Right lobe of liver (tissue), 6 donors: ENCODE data around the gene DYSF. TPM values are rescaled to one million over a fixed set of nuclear protein-coding genes. Genes with fewer than 3 reads are reported as not detected.

ENCODE experiments used
- ATAC-seq, 4 donors: fragments of 200-7000 bp; cut with Tn5 transposase; one replicate each; pipeline ENCODE4 v1.9.1; 2020; ENCODE audit warnings: mild to moderate bottlenecking in 4 of 4, moderate library complexity in 4 of 4
- DNase-seq, 3 donors: peaks; one replicate each; pipeline ENCODE4 v3.0.0-alpha.2; 2020
- H3K27ac ChIP-seq, 3 donors: fragments of 200-600 bp; one replicate each; pipeline ENCODE4 v1.8.0; 2022
- H3K27me3 ChIP-seq, 2 donors: fragments of 200-600 bp; one replicate each; pipeline ENCODE4 v1.8.0; 2022
- H3K36me3 ChIP-seq, 4 donors: fragments of 200-600 bp; sonication (generic) in 1 of 4; one replicate each; pipeline versions ENCODE4 v1.5.1 to v1.8.0; 2017 to 2022; ENCODE audit warnings: control low read depth in 1 of 4
- H3K4me1 ChIP-seq, 4 donors: fragments of 200-600 bp; sonication (generic) in 1 of 4; one replicate each; pipeline versions ENCODE4 v1.5.1 to v1.8.0; 2017 to 2022; ENCODE audit warnings: control low read depth in 1 of 4
- H3K4me3 ChIP-seq, 3 donors: fragments of 200-600 bp; one replicate each; pipeline ENCODE4 v1.8.0; 2022
- H3K9me3 ChIP-seq, 4 donors: fragments of 200-600 bp; sonication (generic) in 1 of 4; one replicate each; pipeline versions ENCODE4 v1.5.1 to v1.8.0; 2017 to 2022; ENCODE audit warnings: control low read depth in 1 of 4
- CTCF ChIP-seq, 4 donors: fragments of 200-600 bp in 3 of 4; fragments of 450-650 bp in 1 of 4; IDR thresholded peaks; one replicate each; pipeline versions ENCODE4 v1.5.1 to v1.8.0; 2016 to 2022; ENCODE audit warnings: antibody characterized with exemption in 4 of 4, mild to moderate bottlenecking in 2 of 4
- POLR2A ChIP-seq: fragments of 450-650 bp; IDR thresholded peaks from one replicate; pipeline ENCODE4 v1.6.1; 2017; ENCODE audit warnings: antibody characterized with exemption, mild to moderate bottlenecking
- WGBS: methylation state at CpG from one replicate; pipeline ENCODE4 v1.1.6; 2018; ENCODE audit warnings: low coverage, low lambda C conversion rate; ENCODE audit not compliant: insufficient coverage; ENCODE audit errors: missing lambda C conversion rate; 5-methylcytosine and 5-hydroxymethylcytosine counted together
- intact Hi-C, 2 donors: fragments of 100-400 bp; cut with DNase I; formaldehyde crosslinking; loops; one replicate each; pipeline versions ENCODE4 v1.11.2 to v1.14.1; 2022
- total RNA-seq, 6 experiments: library from RNA; depleted of rRNA in 2 of 6; stranded (reverse); fragments of >200 nt in 2 of 6; fragmentation: NEBNext Ultra II Directional in 3 of 6; extraction: Animal tissue kit (Norgen Biotek cat#: 25700) in 3 of 6; gene quantifications; one replicate each; pipeline versions ENCODE4 v1.1.0 to v1.2.4, GENCODE V29; 2016 to 2023
- donor health status: DM: no; HTN: yes; CAD: no.
- donor health status: DM: no; HTN: no; CAD: no.
- donor health status: DM: no; HTN: no; CAD: no.
- donor health status: DM: no; HTN: yes; CAD: no.
- donor health status: DM: no; HTN: yes; CAD: no.

DYSF gene
- total RNA-seq, 6 experiments from 2014 or later = 21.8 to 55.0 (median 32.9) TPM

DNA sequence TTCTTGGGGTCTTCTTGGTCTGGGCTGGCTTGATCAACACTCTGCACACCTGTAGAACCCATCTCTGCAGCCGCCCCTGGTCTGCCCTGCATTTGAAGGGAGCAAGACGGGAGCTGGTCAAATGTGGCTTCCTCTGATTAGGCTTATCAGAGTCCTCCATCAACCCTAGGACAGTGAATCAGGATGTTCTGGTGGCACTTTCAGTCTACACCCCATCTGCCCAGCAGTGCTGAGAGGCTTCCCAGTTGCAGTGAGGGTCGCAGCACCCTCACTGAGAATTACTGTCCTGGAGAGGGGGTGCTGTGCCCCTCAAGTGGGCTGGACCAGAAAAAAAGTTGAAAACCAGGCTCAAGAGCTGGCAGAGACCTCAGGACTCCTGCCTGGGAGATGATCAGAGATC is 152.9 kb downstream of the DYSF start:
- WGBS = 67% methylated on average over 1 of the region's 3 CpGs

GRCh38 chr2:71607151-71607889 is 154.0 kb downstream of the DYSF start:
- Histone ChIP-seq H3K4me3 (no peak overlapping the region), H3K27me3 (no peaks in the 10 kb centered on the region), H3K4me1 (no peaks in the 10 kb centered on the region), H3K27ac (no peak overlapping the region), H3K36me3 (peaks cover 0 to 5% (median 0%) of the 10 kb centered on the region in 4 donors), H3K9me3 (no peaks in the 10 kb centered on the region)
- intact Hi-C loops = no loop called here
- no peak for ATAC-seq
- no peak for TF ChIP-seq CTCF (IDR thresholded peaks at IDR 0.05)
- no peak for TF ChIP-seq POLR2A
- peak in 2 of 3 donors; percentile 23 to 34 for DNase-seq
- 92% methylated on average over 7 of the region's 7 CpGs for WGBS

More for the DNA sequence above, 152.9 kb downstream of the DYSF start:
- ATAC-seq (no peak), DNase-seq (peak in 2 of 3 donors; percentile 20 to 28)
- H3K36me3 ChIP-seq = peaks cover 0 to 2% (median 0%) of the 10 kb centered on the region in 4 donors
- no peak for TF ChIP-seq CTCF (IDR thresholded peaks at IDR 0.05)
- no peak for TF ChIP-seq POLR2A
- no peak overlapping the region for H3K4me3 ChIP-seq
- H3K27ac ChIP-seq = no peak overlapping the region
- intact Hi-C loops = no loop called here
- H3K27me3 ChIP-seq = no peaks in the 10 kb centered on the region
- no peaks in the 10 kb centered on the region for H3K4me1 ChIP-seq
- H3K9me3 ChIP-seq = no peaks in the 10 kb centered on the region

DNA sequence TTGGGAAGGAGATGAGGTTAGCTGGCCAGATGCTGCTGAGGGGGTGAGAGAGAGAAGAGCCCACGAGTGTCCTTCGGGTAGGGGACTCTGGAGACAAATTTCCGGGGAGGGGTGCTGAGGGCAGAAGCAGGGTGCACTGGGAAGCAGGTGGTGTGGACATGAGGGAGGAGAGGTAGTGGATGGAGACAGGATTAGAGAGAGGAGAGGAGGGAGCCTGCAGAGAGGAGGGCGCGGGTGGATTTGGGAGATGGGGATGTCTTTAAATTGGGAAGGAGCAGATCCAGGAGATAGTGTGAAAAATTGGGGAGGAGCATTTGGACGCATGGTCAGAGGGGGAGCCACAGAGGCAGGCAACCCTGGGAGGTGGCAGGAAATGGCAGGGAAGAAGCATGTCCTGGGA is 154.7 kb downstream of the DYSF start:
- Histone ChIP-seq H3K36me3 (peaks cover 0 to 5% (median 0%) of the 10 kb centered on the region in 4 donors), H3K9me3 (no peaks in the 10 kb centered on the region), H3K27ac (no peak overlapping the region), H3K27me3 (no peaks in the 10 kb centered on the region), H3K4me3 (no peak overlapping the region), H3K4me1 (no peaks in the 10 kb centered on the region)
- intact Hi-C loops = no loop called here
- 57% methylated on average over 3 of the region's 6 CpGs for WGBS
- TF ChIP-seq CTCF (IDR thresholded peaks at IDR 0.05) (no peak), POLR2A (no peak)
- peak in 2 of 3 donors; percentile 11 to 34 for DNase-seq
- ATAC-seq = no peak

- intact Hi-C loops = no loop called here
- Histone ChIP-seq H3K36me3 (peaks cover 0 to 5% (median 0%) of the 10 kb centered on the region in 4 donors), H3K4me3 (no peak overlapping the region), H3K27me3 (no peaks in the 10 kb centered on the region), H3K4me1 (no peaks in the 10 kb centered on the region), H3K27ac (no peak overlapping the region), H3K9me3 (no peaks in the 10 kb centered on the region)
- TF ChIP-seq CTCF (IDR thresholded peaks at IDR 0.05) = no peak
- no peak for TF ChIP-seq POLR2A
- ATAC-seq (no peak), DNase-seq (peak in 1 of 3 donors; percentile 44)
- 48% methylated on average over 6 of the region's 12 CpGs for WGBS
Measured at GRCh38 chr2:71608441-71608840, 155.1 kb downstream of the DYSF start.
